Measurements from ENCODE around the gene URM1. TPM values are rescaled to one million over a fixed set of nuclear protein-coding genes. Genes with fewer than 3 reads are reported as not detected.

Gene URM1
- total and polyA plus RNA-seq, 7 experiments from 2014 or later = 32.3 to 72.4 (median 49.0) TPM

- H3K4me3 ChIP-seq (ENCODE audit: low read length) = no peak overlapping the region
- Mint-ChIP-seq H3K27me3 (no peaks in the 10 kb centered on the region), H3K36me3 (peaks cover 0 to 8% (median 0%) of the 10 kb centered on the region in 5 donors), H3K9me3 (no peaks in the 10 kb centered on the region), H3K4me3 (no peak overlapping the region), H3K27ac (no peak overlapping the region), H3K4me1 (peaks cover 6 to 11% (median 9%) of the 10 kb centered on the region in 7 donors)
- DNase-seq (no peak), ATAC-seq (no peak)
- ChIA-PET CTCF (no interaction called here), POLR2A (no interaction called here)
- peaks cover 0 to 54% (median 0%) of the 10 kb centered on the region in 3 experiments for H3K36me3 ChIP-seq (ENCODE audit: control insufficient read depth in 2 of 3, insufficient read depth in 3 of 3, low read length in 3 of 3)
- no peaks in the 10 kb centered on the region for H3K9me3 ChIP-seq (ENCODE audit: control insufficient read depth in 2 of 3, low read length in 3 of 3)
- no peak overlapping the region for H3K27ac ChIP-seq (ENCODE audit: low read depth, low read length)
- peaks cover 4 to 12% of the 10 kb centered on the region in 2 donors for H3K4me1 ChIP-seq (ENCODE audit: control insufficient read depth in 2 of 2, insufficient read depth in 2 of 2, low read length in 2 of 2)
- no peaks in the 10 kb centered on the region for H3K27me3 ChIP-seq (ENCODE audit: control insufficient read depth in 2 of 2, insufficient read depth in 2 of 2, low read length in 2 of 2)
- intact Hi-C loops (cut with micrococcal nuclease) = loop anchor here in 1 of 2 donors (5.0 kb wide), 1 partner anchor 538 kb away; the partner anchor contains the start of genes KYAT1 and LRRC8A
These were observed 27.3 kb upstream of the URM1 start for GRCh38 chr9:128343855-128344254.

- H3K36me3 ChIP-seq (ENCODE audit: control insufficient read depth in 2 of 3, insufficient read depth in 3 of 3, low read length in 3 of 3) = peaks cover 0 to 66% (median 0%) of the 10 kb centered on the region in 3 experiments
- no peak for DNase-seq
- no peak for ATAC-seq
- intact Hi-C loops (cut with micrococcal nuclease) = loop anchor here in 1 of 2 donors (5.0 kb wide), 1 partner anchor 537 kb away; the partner anchor contains the start of genes KYAT1 and LRRC8A
- H3K36me3 Mint-ChIP-seq = peaks cover 0 to 18% (median 0%) of the 10 kb centered on the region in 5 donors
- ChIA-PET CTCF (interaction anchor here (0.6 to 0.7 kb wide), 2 partner anchors 44 to 228 kb away, joined by 3 to 5 read pairs; no protein-coding TSS in a partner anchor), POLR2A (interaction anchor here (0.6 kb wide), 3 partner anchors 56 to 684 kb away, joined by 3 read pairs; no protein-coding TSS in a partner anchor)
- H3K27ac Mint-ChIP-seq = no peak overlapping the region
- peaks cover 0 to 9% of the 10 kb centered on the region in 2 donors for H3K4me1 ChIP-seq (ENCODE audit: control insufficient read depth in 2 of 2, insufficient read depth in 2 of 2, low read length in 2 of 2)
- peaks cover 5 to 9% (median 6%) of the 10 kb centered on the region in 7 donors for H3K4me1 Mint-ChIP-seq
- H3K4me3 ChIP-seq (ENCODE audit: low read length) = no peak overlapping the region
- H3K9me3 ChIP-seq (ENCODE audit: control insufficient read depth in 2 of 3, low read length in 3 of 3) = no peaks in the 10 kb centered on the region
- H3K27me3 Mint-ChIP-seq = no peaks in the 10 kb centered on the region
- no peaks in the 10 kb centered on the region for H3K27me3 ChIP-seq (ENCODE audit: control insufficient read depth in 2 of 2, insufficient read depth in 2 of 2, low read length in 2 of 2)
- no peak overlapping the region for H3K4me3 Mint-ChIP-seq
- no peaks in the 10 kb centered on the region for H3K9me3 Mint-ChIP-seq
- no peak overlapping the region for H3K27ac ChIP-seq (ENCODE audit: low read depth, low read length)
These were observed 26.1 kb upstream of the URM1 start for GRCh38 chr9:128344931-128345605.

GRCh38 chr9:128349125-128349524 lies 22.0 kb upstream of the URM1 start:
- H3K4me1 ChIP-seq (ENCODE audit: control insufficient read depth in 2 of 2, insufficient read depth in 2 of 2, low read length in 2 of 2) = no peaks in the 10 kb centered on the region
- H3K4me3 ChIP-seq (ENCODE audit: low read length) = no peak overlapping the region
- peaks cover 0 to 3% (median 0%) of the 10 kb centered on the region in 7 donors for H3K4me1 Mint-ChIP-seq
- H3K27me3 ChIP-seq (ENCODE audit: control insufficient read depth in 2 of 2, insufficient read depth in 2 of 2, low read length in 2 of 2) = no peaks in the 10 kb centered on the region
- no peak overlapping the region for H3K4me3 Mint-ChIP-seq
- no peak overlapping the region for H3K27ac ChIP-seq (ENCODE audit: low read depth, low read length)
- POLR2A ChIA-PET = no interaction called here
- no peak overlapping the region for H3K27ac Mint-ChIP-seq
- peaks cover 0 to 13% (median 4%) of the 10 kb centered on the region in 5 donors for H3K36me3 Mint-ChIP-seq
- ATAC-seq = no peak
- H3K27me3 Mint-ChIP-seq = no peaks in the 10 kb centered on the region
- no peaks in the 10 kb centered on the region for H3K9me3 ChIP-seq (ENCODE audit: control insufficient read depth in 2 of 3, low read length in 3 of 3)
- intact Hi-C loops (cut with micrococcal nuclease) = no loop called here
- CTCF ChIA-PET = no interaction called here
- no peaks in the 10 kb centered on the region for H3K9me3 Mint-ChIP-seq
- no peak for DNase-seq
- H3K36me3 ChIP-seq (ENCODE audit: control insufficient read depth in 2 of 3, insufficient read depth in 3 of 3, low read length in 3 of 3) = peaks cover 0 to 71% (median 0%) of the 10 kb centered on the region in 3 experiments

GRCh38 chr9:128349772-128350171 lies 21.4 kb upstream of the URM1 start:
- Histone ChIP-seq H3K27me3 (ENCODE audit: control insufficient read depth in 2 of 2, insufficient read depth in 2 of 2, low read length in 2 of 2) (no peaks in the 10 kb centered on the region), H3K4me3 (ENCODE audit: low read length) (no peak overlapping the region), H3K36me3 (ENCODE audit: control insufficient read depth in 2 of 3, insufficient read depth in 3 of 3, low read length in 3 of 3) (peaks cover 0 to 65% (median 0%) of the 10 kb centered on the region in 3 experiments), H3K9me3 (ENCODE audit: control insufficient read depth in 2 of 3, low read length in 3 of 3) (no peaks in the 10 kb centered on the region), H3K27ac (ENCODE audit: low read depth, low read length) (no peak overlapping the region), H3K4me1 (ENCODE audit: control insufficient read depth in 2 of 2, insufficient read depth in 2 of 2, low read length in 2 of 2) (no peaks in the 10 kb centered on the region)
- Mint-ChIP-seq H3K4me1 (peaks cover 0 to 3% (median 0%) of the 10 kb centered on the region in 7 donors), H3K27me3 (no peaks in the 10 kb centered on the region), H3K27ac (no peak overlapping the region), H3K36me3 (peaks cover 0 to 13% (median 4%) of the 10 kb centered on the region in 5 donors), H3K9me3 (no peaks in the 10 kb centered on the region), H3K4me3 (no peak overlapping the region)
- intact Hi-C loops (cut with micrococcal nuclease) = no loop called here
- no peak for ATAC-seq
- DNase-seq = no peak
- ChIA-PET CTCF (no interaction called here), POLR2A (no interaction called here)

GRCh38 chr9:128355451-128355850 lies 15.7 kb upstream of the URM1 start:
- no peaks in the 10 kb centered on the region for H3K4me1 ChIP-seq (ENCODE audit: control insufficient read depth in 2 of 2, insufficient read depth in 2 of 2, low read length in 2 of 2)
- H3K4me3 ChIP-seq (ENCODE audit: low read length) = no peak overlapping the region
- Mint-ChIP-seq H3K36me3 (peaks cover 0 to 7% (median 4%) of the 10 kb centered on the region in 5 donors), H3K4me3 (no peak overlapping the region), H3K27me3 (no peaks in the 10 kb centered on the region), H3K27ac (no peak overlapping the region), H3K9me3 (no peaks in the 10 kb centered on the region), H3K4me1 (no peaks in the 10 kb centered on the region)
- H3K27me3 ChIP-seq (ENCODE audit: control insufficient read depth in 2 of 2, insufficient read depth in 2 of 2, low read length in 2 of 2) = no peaks in the 10 kb centered on the region
- ChIA-PET POLR2A (no interaction called here), CTCF (no interaction called here)
- ATAC-seq (no peak), DNase-seq (no peak)
- no peaks in the 10 kb centered on the region for H3K9me3 ChIP-seq (ENCODE audit: control insufficient read depth in 2 of 3, low read length in 3 of 3)
- intact Hi-C loops (cut with micrococcal nuclease) = no loop called here
- peaks cover 0 to 30% (median 0%) of the 10 kb centered on the region in 3 experiments for H3K36me3 ChIP-seq (ENCODE audit: control insufficient read depth in 2 of 3, insufficient read depth in 3 of 3, low read length in 3 of 3)
- no peak overlapping the region for H3K27ac ChIP-seq (ENCODE audit: low read depth, low read length)

GRCh38 chr9:128358090-128358489 lies 13.1 kb upstream of the URM1 start:
- H3K4me3 Mint-ChIP-seq = no peak overlapping the region
- no peak overlapping the region for H3K27ac Mint-ChIP-seq
- peaks cover 4 to 5% of the 10 kb centered on the region in 2 donors for H3K4me1 ChIP-seq (ENCODE audit: control insufficient read depth in 2 of 2, insufficient read depth in 2 of 2, low read length in 2 of 2)
- ChIA-PET CTCF (no interaction called here), POLR2A (no interaction called here)
- intact Hi-C loops (cut with micrococcal nuclease) = no loop called here
- H3K27me3 Mint-ChIP-seq = no peaks in the 10 kb centered on the region
- no peaks in the 10 kb centered on the region for H3K9me3 ChIP-seq (ENCODE audit: control insufficient read depth in 2 of 3, low read length in 3 of 3)
- H3K9me3 Mint-ChIP-seq = no peaks in the 10 kb centered on the region
- peaks cover 0 to 19% (median 0%) of the 10 kb centered on the region in 3 experiments for H3K36me3 ChIP-seq (ENCODE audit: control insufficient read depth in 2 of 3, insufficient read depth in 3 of 3, low read length in 3 of 3)
- H3K4me1 Mint-ChIP-seq = peaks cover 0 to 11% (median 6%) of the 10 kb centered on the region in 7 donors
- DNase-seq (no peak), ATAC-seq (no peak)
- no peak overlapping the region for H3K4me3 ChIP-seq (ENCODE audit: low read length)
- no peak overlapping the region for H3K27ac ChIP-seq (ENCODE audit: low read depth, low read length)
- H3K36me3 Mint-ChIP-seq = peaks cover 0 to 7% (median 4%) of the 10 kb centered on the region in 5 donors
- no peaks in the 10 kb centered on the region for H3K27me3 ChIP-seq (ENCODE audit: control insufficient read depth in 2 of 2, insufficient read depth in 2 of 2, low read length in 2 of 2)

Measured in naive thymus-derived CD4-positive, alpha-beta T cell (primary cell).